IMR-90 (cell line): ENCODE measurements around the gene FPR2. TPM values are rescaled to one million over a fixed set of nuclear protein-coding genes. Genes with fewer than 3 reads are reported as not detected.

ENCODE experiments used
- ATAC-seq: fragments of 200-7000 bp; cut with Tn5 transposase; 2 replicates; pipeline ENCODE4 v1.9.1; 2020; ENCODE audit warnings: low read depth, mild to moderate bottlenecking, moderate library complexity
- BruUV-seq: library from RNA; stranded (reverse); fragments of 400-500 nt; replicated peaks from 2 replicates; lab custom pipeline; 2021; lab: Mats Ljungman, UMichigan
- CTCF ChIA-PET: fragments of 300-600 bp; formaldehyde crosslinking; extraction: SDS; loops from one replicate; lab custom pipeline; 2021; ENCODE audit warnings: antibody characterized with exemption; lab: Yijun Ruan, JAX
- POLR2A ChIA-PET: fragments of 300-600 bp; sonication (Branson Sonifier 250); formaldehyde crosslinking; loops from one replicate; lab custom pipeline; 2022; ENCODE audit warnings: antibody characterized with exemption; ENCODE audit not compliant: unreplicated experiment; lab: Charles Lee
- DNase-seq: peaks from one replicate; pipeline ENCODE4 v3.0.0; 2013
- H2AFZ ChIP-seq: replicated peaks from 2 replicates; pipeline ENCODE3; 2013; ENCODE audit warnings: low read length, mild to moderate bottlenecking; ENCODE audit not compliant: poor library complexity
- H2AK5ac ChIP-seq: 2 replicates; pipeline ENCODE4 v1.6.1; 2013; ENCODE audit warnings: low read depth, low read length, inconsistent platforms
- H2AK9ac ChIP-seq: replicated peaks from 2 replicates; pipeline ENCODE3; 2013; ENCODE audit warnings: mild to moderate bottlenecking, low read depth, low read length, moderate library complexity; ENCODE audit not compliant: poor library complexity
- H2BK120ac ChIP-seq: 2 replicates; pipeline ENCODE4 v1.6.1; 2013; ENCODE audit warnings: low read depth, low read length, inconsistent platforms
- H2BK15ac ChIP-seq: 3 replicates; pipeline ENCODE4 v1.6.1; 2013; ENCODE audit warnings: low read depth, low read length, inconsistent platforms
- H2BK20ac ChIP-seq: 2 replicates; pipeline ENCODE4 v1.6.1; 2013; ENCODE audit warnings: low read depth, mild to moderate bottlenecking, inconsistent platforms, low read length, moderate library complexity
- H2BK5ac ChIP-seq: 2 replicates; pipeline ENCODE4 v1.6.1; 2013; ENCODE audit warnings: mild to moderate bottlenecking, low read depth, low read length, inconsistent platforms; ENCODE audit not compliant: poor library complexity, severe bottlenecking
- H3K14ac ChIP-seq: replicated peaks from 2 replicates; pipeline ENCODE4 v1.6.1; 2013; ENCODE audit warnings: low read depth, low read length, inconsistent platforms
- H3K18ac ChIP-seq: 2 replicates; pipeline ENCODE4 v1.6.1; 2013; ENCODE audit warnings: low read depth, low read length, control low read depth
- H3K23ac ChIP-seq: 2 replicates; pipeline ENCODE4 v1.6.1; 2013; ENCODE audit warnings: low read depth, low read length, inconsistent platforms
- H3K27ac ChIP-seq: 2 replicates; pipeline ENCODE4 v1.5.1; 2013; ENCODE audit warnings: mild to moderate bottlenecking, control low read depth, low read length; ENCODE audit not compliant: insufficient read depth
- H3K27me3 ChIP-seq: 2 replicates; pipeline ENCODE4 v1.6.1; 2013; ENCODE audit warnings: low read length; ENCODE audit not compliant: control insufficient read depth, insufficient read depth
- H3K36me3 ChIP-seq: 2 replicates; pipeline ENCODE4 v1.6.1; 2013; ENCODE audit warnings: low read length, mixed read lengths; ENCODE audit not compliant: control insufficient read depth, insufficient read depth
- H3K4ac ChIP-seq: 2 replicates; pipeline ENCODE4 v1.6.1; 2013; ENCODE audit warnings: low read depth, low read length, inconsistent platforms
- H3K4me1 ChIP-seq: 2 replicates; pipeline ENCODE4 v1.6.1; 2013; ENCODE audit warnings: low read length, mixed read lengths; ENCODE audit not compliant: control insufficient read depth, insufficient read depth
- H3K4me2 ChIP-seq: 2 replicates; pipeline ENCODE4 v1.6.1; 2013; ENCODE audit warnings: low read depth, mild to moderate bottlenecking, control low read depth, low read length, moderate library complexity
- H3K4me3 ChIP-seq: 2 replicates; pipeline ENCODE4 v1.5.1; 2013; ENCODE audit warnings: low read depth, mild to moderate bottlenecking, control low read depth, low read length, moderate library complexity; ENCODE audit not compliant: insufficient read depth
- H3K56ac ChIP-seq: 2 replicates; pipeline ENCODE4 v1.6.1; 2013; ENCODE audit warnings: low read length, inconsistent platforms; ENCODE audit not compliant: insufficient read depth; ENCODE audit errors: extremely low read depth
- H3K79me1 ChIP-seq, 2 experiments: 2 replicates each; pipeline ENCODE4 v1.6.1; 2013; ENCODE audit warnings: low read length in 2 of 2, inconsistent platforms in 1 of 2, low read depth in 1 of 2
- H3K9ac ChIP-seq: 2 replicates; pipeline ENCODE4 v1.6.1; 2013; ENCODE audit warnings: low read depth, low read length, control low read depth
- H3K9me1 ChIP-seq: 2 replicates; pipeline ENCODE4 v1.6.1; 2013; ENCODE audit warnings: low read length, inconsistent platforms; ENCODE audit not compliant: insufficient read depth
- H3K9me3 ChIP-seq: 2 replicates; pipeline ENCODE4 v1.6.1; 2013; ENCODE audit warnings: low read length; ENCODE audit not compliant: control insufficient read depth, insufficient read depth
- H4K20me1 ChIP-seq: 2 replicates; pipeline ENCODE4 v1.6.1; 2013; ENCODE audit warnings: low read length, inconsistent platforms; ENCODE audit not compliant: insufficient read depth
- H4K5ac ChIP-seq: 2 replicates; pipeline ENCODE4 v1.6.1; 2013; ENCODE audit warnings: mild to moderate bottlenecking, low read depth, low read length, control low read depth
- H4K8ac ChIP-seq, 2 experiments: 2 replicates each; pipeline ENCODE4 v1.6.1; 2013; ENCODE audit warnings: low read depth in 2 of 2, low read length in 2 of 2, control low read depth in 1 of 2, inconsistent platforms in 1 of 2
- H4K91ac ChIP-seq: 2 replicates; pipeline ENCODE4 v1.6.1; 2013; ENCODE audit warnings: low read depth, low read length, inconsistent platforms; ENCODE audit not compliant: insufficient read depth
- CHD1 ChIP-seq: IDR thresholded peaks from 2 replicates; pipeline ENCODE4 v1.6.1; 2012; ENCODE audit warnings: low read depth, low read length, improper control_type of control experiment
- FOS ChIP-seq: fragments of 150-350 bp; IDR thresholded peaks from 2 replicates; pipeline ENCODE4 v1.6.1; 2016; ENCODE audit warnings: low read depth, low read length
- MXI1 ChIP-seq: IDR thresholded peaks from 2 replicates; pipeline ENCODE4 v1.6.1; 2012; ENCODE audit warnings: low read depth, mild to moderate bottlenecking, low read length, moderate library complexity, borderline replicate concordance
- POLR2A ChIP-seq: IDR thresholded peaks from 2 replicates; pipeline ENCODE4 v1.6.1; 2012; ENCODE audit warnings: mild to moderate bottlenecking, low read depth, low read length
- RCOR1 ChIP-seq: IDR thresholded peaks from 2 replicates; pipeline ENCODE4 v1.6.1; 2012; ENCODE audit warnings: mild to moderate bottlenecking, low read length, improper control_type of control experiment; ENCODE audit not compliant: insufficient replicate concordance
- WGBS, 2 experiments: methylation state at CpG; one replicate each; pipeline versions ENCODE4 v1.1.5 to v1.1.7; 2013; ENCODE audit warnings: missing lambda C conversion rate in 2 of 2; ENCODE audit not compliant: insufficient read length in 1 of 2; ENCODE audit errors: extremely low coverage in 2 of 2; 5-methylcytosine and 5-hydroxymethylcytosine counted together
- dilution Hi-C: fragments of 300-500 bp; cut with HindIII; formaldehyde crosslinking; loops from one replicate; pipeline ENCODE4 v1.14.3; 2018; ENCODE audit warnings: low sequenced_read_pairs; ENCODE audit not compliant: unreplicated experiment
- in situ Hi-C: fragments of 300-500 bp; cut with MboI; formaldehyde crosslinking; loops from 3 replicates; pipeline ENCODE4 v1.14.3; 2019; ENCODE audit warnings: low sequenced_read_pairs, inconsistent platforms, mixed read lengths
- intact Hi-C: fragments of 100-400 bp; cut with micrococcal nuclease; formaldehyde crosslinking; loops from 2 replicates; pipeline ENCODE4 v1.10.0; 2022
- polyA plus RNA-seq, 3 experiments: library from polyadenylated mRNA; depleted of rRNA; stranded (reverse); fragments of >200 nt; gene quantifications; 2 replicates each; pipeline ENCODE4 v1.2.3, GENCODE V29; 2012; ENCODE audit warnings: low replicate concordance in 1 of 3
- total RNA-seq: library from RNA; depleted of rRNA; stranded (reverse); fragments of >200 nt; gene quantifications from 2 replicates; pipeline ENCODE4 v1.2.3, GENCODE V29; 2012

Gene FPR2
- total and polyA plus RNA-seq, 2 of the 4 experiments (the other 2 are of a cell fraction): not detected

GRCh38 chr19:51716925-51717324, 44.1 kb upstream of the FPR2 start:
- no peak for ATAC-seq
- no peak for DNase-seq
- H4K20me1 ChIP-seq: no peaks in the 10 kb centered on the region
- no peak overlapping the region for H3K4me3 ChIP-seq
- H2AK5ac ChIP-seq: no peak overlapping the region
- intact Hi-C loops: no loop called here
- no peak overlapping the region for H2AFZ ChIP-seq
- H3K27me3 ChIP-seq: peaks cover 34% of the 10 kb centered on the region
- no peak overlapping the region for H4K91ac ChIP-seq
- in situ Hi-C loops: no loop called here
- H3K23ac ChIP-seq: no peak overlapping the region
- no peak for TF ChIP-seq CHD1
- TF ChIP-seq FOS: no peak
- no peak for TF ChIP-seq POLR2A
- TF ChIP-seq MXI1: no peak
- no peak for TF ChIP-seq RCOR1
- no peak overlapping the region for H2BK120ac ChIP-seq
- no peak overlapping the region for H4K8ac ChIP-seq
- H3K14ac ChIP-seq: no peak overlapping the region
- H3K27ac ChIP-seq: no peak overlapping the region
- no peak overlapping the region for H2BK5ac ChIP-seq
- H3K9me3 ChIP-seq: peaks cover 5% of the 10 kb centered on the region
- no peaks in the 10 kb centered on the region for H3K9me1 ChIP-seq
- dilution Hi-C loops: no loop called here
- POLR2A ChIA-PET: interaction anchor here (0.5 kb wide), 1 partner anchor 21 kb away, joined by 3 read pairs; no protein-coding TSS in a partner anchor
- H2BK15ac ChIP-seq: no peak overlapping the region
- no TSS peak for BruUV-seq
- H3K56ac ChIP-seq: no peak overlapping the region
- H2BK20ac ChIP-seq: no peak overlapping the region
- H3K4me1 ChIP-seq: no peaks in the 10 kb centered on the region; the same call in 1 of the 2 replicates
- H3K4ac ChIP-seq: no peak overlapping the region
- no CpG with 5 or more reads among the region's 11 CpGs for WGBS, 2 experiments
- CTCF ChIA-PET: no interaction called here
- no peak overlapping the region for H3K4me2 ChIP-seq
- H3K9ac ChIP-seq: no peak overlapping the region
- H3K18ac ChIP-seq: no peak overlapping the region
- H3K79me1 ChIP-seq: no peaks in the 10 kb centered on the region
- no peak overlapping the region for H4K5ac ChIP-seq
- no peaks in the 10 kb centered on the region for H3K36me3 ChIP-seq
- no peak overlapping the region for H2AK9ac ChIP-seq
